ENCODE results near the gene FFAR1. TPM values are rescaled to one million over a fixed set of nuclear protein-coding genes. Genes with fewer than 3 reads are reported as not detected.

FFAR1 gene
- total and polyA plus RNA-seq, 2 of the 8 experiments (the other 6 are each of a cell fraction or from before 2014, with no cell fraction given) = not detected

- Histone ChIP-seq H2BK15ac (ENCODE audit: low read length) (no peak overlapping the region), H2BK12ac (ENCODE audit: low read depth, low read length) (no peak overlapping the region), H3K79me2 (ENCODE audit: control insufficient read depth in 1 of 2, insufficient read depth in 2 of 2, low read length in 2 of 2) (no peaks in the 10 kb centered on the region), H3K27me3 (replicated peaks in 1 of 4; ENCODE audit: control insufficient read depth in 3 of 4, extremely low read depth in 1 of 4, insufficient read depth in 3 of 4, low read length in 3 of 4) (no peaks in the 10 kb centered on the region), H3K4me2 (ENCODE audit: insufficient read depth in 1 of 2, low read depth in 2 of 2, low read length in 2 of 2) (no peak overlapping the region), H3K9me3 (ENCODE audit: insufficient read depth in 2 of 2, low read depth in 1 of 2, low read length in 1 of 2) (0 out of 4 replicates have a peak, but pooled peaks cover 0 to 2% of the 10 kb centered on the region in 2 experiments), H3K27ac (ENCODE audit: low read depth, low read length) (no peak overlapping the region), H3K56ac (replicated peaks; ENCODE audit: insufficient read length, low read depth, low read length) (no peak overlapping the region), H3K14ac (ENCODE audit: insufficient read length) (no peak overlapping the region), H3K18ac (ENCODE audit: extremely low read depth, low read length) (no peak overlapping the region), H3K36me3 (ENCODE audit: control insufficient read depth in 2 of 4, insufficient read depth in 4 of 4, low read length in 3 of 4) (no peaks in the 10 kb centered on the region), H3K9ac (replicated peaks in 1 of 4; ENCODE audit: extremely low read depth in 1 of 4, low read depth in 3 of 4, low read length in 3 of 4) (no peak overlapping the region), H4K8ac (ENCODE audit: extremely low read depth, insufficient read depth, low read length) (no peak overlapping the region), H2BK120ac (replicated peaks; ENCODE audit: low read depth, low read length) (no peak overlapping the region), H2BK5ac (ENCODE audit: low read depth, low read length) (no peak overlapping the region), H3K4me1 (replicated peaks in 1 of 4; ENCODE audit: control insufficient read depth in 3 of 4, insufficient read depth in 4 of 4, low read length in 3 of 4) (no peaks in the 10 kb centered on the region), H4K5ac (ENCODE audit: insufficient read length, low read depth, low read length) (no peak overlapping the region), H4K91ac (replicated peaks; ENCODE audit: insufficient read length, low read length) (no peak overlapping the region), H3K23ac (ENCODE audit: insufficient read length) (no peak overlapping the region), H2AFZ (ENCODE audit: low read length) (no peak overlapping the region), H3K4me3 (ENCODE audit: extremely low read depth in 1 of 4, insufficient read depth in 2 of 4, low read depth in 3 of 4, low read length in 4 of 4) (no peak overlapping the region), H3K4ac (replicated peaks; ENCODE audit: insufficient read length, low read depth, low read length) (no peak overlapping the region), H2BK20ac (ENCODE audit: low read length) (no peak overlapping the region), H3K23me2 (ENCODE audit: low read depth, low read length) (no peaks in the 10 kb centered on the region), H2AK5ac (ENCODE audit: low read depth, low read length) (no peak overlapping the region), H3K79me1 (ENCODE audit: low read depth, low read length) (no peaks in the 10 kb centered on the region), H4K20me1 (replicated peaks in 1 of 2; ENCODE audit: control insufficient read depth in 1 of 2, insufficient read depth in 2 of 2, low read length in 2 of 2) (no peaks in the 10 kb centered on the region)
- CTCF ChIA-PET (ENCODE audit: partially characterized antibody) = interaction anchor here (0.7 to 1.6 kb wide), 6 partner anchors 8 to 276 kb away, joined by 3 to 6 read pairs (median 3); no protein-coding TSS in a partner anchor
- TF ChIP-seq BACH1 (IDR thresholded peaks at IDR 0.05; ENCODE audit: low read length) (no peak), TEAD4 (IDR thresholded peaks at IDR 0.05; ENCODE audit: low read depth, low read length) (no peak), CHD2 (IDR thresholded peaks at IDR 0.05; ENCODE audit: low read length) (no peak), GABPA (IDR thresholded peaks at IDR 0.05; ENCODE audit: borderline replicate concordance, insufficient read depth, low read length) (no peak), EGR1 (IDR thresholded peaks at IDR 0.05; ENCODE audit: borderline replicate concordance, low read depth, low read length) (no peak), RAD21 (IDR thresholded peaks at IDR 0.05 in 1 of 2, conservative IDR thresholded peaks at IDR 0.05 in 1 of 2; ENCODE audit: low read depth in 2 of 2, low read length in 2 of 2) (no peak), CBX8 (IDR thresholded peaks at IDR 0.05; ENCODE audit: borderline replicate concordance, low read depth, low read length) (no peak), RFX5 (IDR thresholded peaks at IDR 0.05; ENCODE audit: borderline replicate concordance, low read depth, low read length) (no peak), MAFK (IDR thresholded peaks at IDR 0.05; ENCODE audit: low read depth, low read length) (no peak), POLR2A (IDR thresholded peaks at IDR 0.05; ENCODE audit: control extremely low read depth in 1 of 2, low read depth in 2 of 2, low read length in 2 of 2) (no peak)
- no peak for DNase-seq (ENCODE audit: low read depth in 1 of 2, low spot score in 2 of 2)
- FAIRE-seq = no peak
- WGBS, 2 experiments (ENCODE audit: extremely low coverage in 1 of 2, insufficient coverage in 1 of 2, insufficient read length in 1 of 2, insufficient replicate concordance in 2 of 2, low coverage in 1 of 2, low lambda C conversion rate in 2 of 2, missing lambda C conversion rate in 1 of 2) = 90% methylated on average over 11 of the region's 12 CpGs; no CpG with 5 or more reads in 1 of the 2 experiments
- POLR2A ChIA-PET (ENCODE audit: partially characterized antibody) = interaction anchor here (0.6 kb wide), 1 partner anchor 10 kb away, joined by 5 read pairs; no protein-coding TSS in a partner anchor
Measured at GRCh38 chr19:35320065-35320713, 27.5 kb upstream of the FFAR1 start.
